DMS153 treated with DMSO at 0.1 percent for 48 hours (cell line): Measurements from ENCODE around the gene CRYL1.
A peak's percentile ranks its signal among the peaks of the same experiment; 100 is the strongest.
"Not testable (repeated sequence)": the region's sequence is repeated elsewhere in the genome, so short reads cannot be mapped to it uniquely, and the experiment has no call there.

Experiments used
- DNase-seq: peaks from one replicate; lab custom pipeline; 2025; ENCODE audit not compliant: unreplicated experiment; lab: John Stamatoyannopoulos, UW

Gene CRYL1

DNA sequence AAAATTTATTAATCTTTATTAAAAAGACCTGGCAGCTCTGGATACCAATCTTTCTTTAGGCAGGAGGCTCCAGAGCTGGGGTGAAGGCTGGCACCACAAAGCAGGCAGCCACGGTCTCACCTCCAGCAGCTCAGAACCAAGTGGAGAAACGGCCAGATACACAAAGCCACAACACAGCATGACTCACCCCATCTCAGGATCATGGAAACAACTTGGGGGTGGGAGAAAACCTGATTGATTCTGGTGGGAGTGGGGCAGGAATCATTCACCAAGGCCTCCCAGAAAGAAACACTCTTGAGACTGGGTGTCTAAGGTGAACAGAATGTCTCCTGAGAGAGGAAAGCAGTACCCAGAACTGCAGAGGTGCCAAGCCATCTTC, 64.2 kb downstream of the CRYL1 start:
- no peak for DNase-seq

GRCh38 chr13:20460761-20461160, 64.9 kb downstream of the CRYL1 start:
- no peak for DNase-seq

DNA sequence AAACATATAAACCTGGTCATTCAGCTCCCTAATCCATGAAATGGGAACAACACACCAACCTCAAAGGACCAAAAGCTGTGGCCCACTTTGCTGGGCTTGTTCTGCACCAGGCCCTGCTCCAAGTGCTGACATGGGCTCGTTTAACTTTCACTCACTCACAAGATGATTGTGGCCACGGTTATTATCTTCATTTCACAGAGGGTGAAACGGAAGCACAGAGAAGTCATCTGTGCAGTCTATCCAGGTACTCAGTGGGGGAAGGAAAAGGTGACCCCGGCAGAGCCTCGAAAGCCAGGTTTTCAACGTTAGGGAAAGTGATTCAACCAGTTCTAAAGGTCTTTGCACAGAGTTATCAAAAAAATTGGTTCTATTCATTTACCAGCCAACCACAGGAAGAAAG, 68.0 kb downstream of the CRYL1 start:
- no peak for DNase-seq

DNA sequence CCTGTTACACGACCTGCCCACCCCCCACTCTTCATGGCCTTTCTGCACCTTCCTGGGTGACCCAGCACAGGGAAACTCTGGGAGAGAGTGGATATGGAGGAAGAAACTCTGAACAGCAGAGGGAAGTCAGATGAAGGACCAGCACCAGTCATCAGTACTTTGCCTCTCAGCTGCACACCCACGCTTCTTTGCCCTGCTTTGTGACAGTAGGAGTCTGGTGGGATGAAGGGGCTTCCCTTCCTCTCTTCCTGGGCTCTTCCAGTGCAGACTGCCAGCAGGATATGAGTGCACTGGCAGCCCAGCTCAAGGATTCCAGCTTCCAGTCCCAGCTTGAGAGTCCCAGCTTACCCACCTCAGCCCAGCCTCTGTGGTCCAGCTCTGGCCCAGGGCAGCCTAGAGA, 68.9 kb downstream of the CRYL1 start:
- no peak for DNase-seq

DNA sequence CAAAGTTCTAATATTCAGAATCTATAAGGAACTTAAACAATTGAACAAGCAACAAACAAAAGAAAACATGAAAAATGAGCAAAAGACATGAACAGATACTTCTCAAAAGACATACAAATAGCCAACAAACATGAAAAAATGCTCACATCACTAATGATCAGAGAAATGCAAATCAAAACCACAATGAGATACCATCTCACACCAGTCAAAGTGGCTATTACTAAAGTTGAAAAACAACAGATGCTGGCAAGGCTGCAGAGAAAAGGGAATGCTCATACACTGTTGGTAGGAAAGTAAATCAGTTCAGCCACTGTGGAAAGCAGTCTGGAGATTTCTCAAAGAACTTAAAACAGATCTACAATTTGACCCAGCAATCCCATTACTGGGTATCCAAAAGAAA, 74.3 kb downstream of the CRYL1 start:
- no peak for DNase-seq

- no peak for DNase-seq
Measured at GRCh38 chr13:20448470-20448869, 77.2 kb downstream of the CRYL1 start.

GRCh38 chr13:20446900-20447299, 78.8 kb downstream of the CRYL1 start:
- no peak for DNase-seq

GRCh38 chr13:20446405-20446804, 79.3 kb downstream of the CRYL1 start:
- no peak for DNase-seq

DNA sequence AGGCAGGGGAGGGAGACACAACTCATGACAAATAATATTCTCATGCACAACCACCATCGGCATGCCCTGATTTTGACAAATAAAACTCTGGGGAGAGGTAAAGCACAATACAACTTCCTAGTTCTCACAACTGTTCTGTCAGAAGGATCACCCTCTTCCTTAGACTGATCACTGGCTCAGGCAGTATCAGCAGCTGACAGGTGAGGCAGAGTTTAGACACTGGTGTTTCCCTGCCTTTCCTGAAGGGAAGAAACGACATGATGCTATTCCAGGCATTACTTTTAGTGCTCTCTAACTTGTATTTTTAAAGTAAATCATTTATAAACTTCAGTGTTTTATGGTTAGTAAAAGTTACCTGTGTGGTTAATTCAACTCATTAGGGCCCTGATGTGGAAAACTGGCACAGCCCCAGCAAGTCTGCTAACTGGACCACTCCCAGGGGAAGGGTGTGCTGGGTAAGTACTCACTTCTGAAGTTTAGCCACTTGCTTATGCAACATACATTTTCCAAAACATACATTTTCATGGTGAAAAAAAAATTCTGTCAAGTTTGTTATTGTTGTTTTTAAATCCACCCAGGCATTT, 82.8 kb downstream of the CRYL1 start:
- DNase-seq = no peak

- no peak for DNase-seq
Measured at GRCh38 chr13:20442375-20442774, 83.3 kb downstream of the CRYL1 start.

DNA sequence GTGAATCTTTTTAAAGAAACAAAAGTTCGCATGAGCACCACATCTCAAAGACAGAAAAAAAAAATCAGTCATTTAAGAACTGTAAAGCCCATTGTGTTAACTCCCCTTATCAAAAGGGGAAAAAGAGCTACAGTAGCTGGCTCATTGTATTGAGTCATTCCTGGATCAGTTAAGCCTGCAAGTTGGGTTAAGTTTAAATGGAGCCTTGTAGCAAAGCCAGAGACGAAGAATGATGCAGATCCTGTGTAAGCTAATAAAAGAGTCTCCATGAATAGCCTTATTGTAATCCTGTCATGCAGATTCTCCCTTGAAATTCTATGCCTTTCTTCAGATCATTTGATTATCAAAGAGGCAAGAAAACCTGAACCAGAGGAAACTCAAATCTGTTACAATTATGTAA, 83.8 kb downstream of the CRYL1 start:
- no peak for DNase-seq

GRCh38 chr13:20441056-20441455, 84.6 kb downstream of the CRYL1 start:
- DNase-seq = no peak

- DNase-seq = no peak
Measured at GRCh38 chr13:20439261-20439660, 86.4 kb downstream of the CRYL1 start.

GRCh38 chr13:20438801-20439200, 86.9 kb downstream of the CRYL1 start:
- no peak for DNase-seq

- no peak for DNase-seq
Measured at GRCh38 chr13:20436505-20436904, 89.2 kb downstream of the CRYL1 start.

DNA sequence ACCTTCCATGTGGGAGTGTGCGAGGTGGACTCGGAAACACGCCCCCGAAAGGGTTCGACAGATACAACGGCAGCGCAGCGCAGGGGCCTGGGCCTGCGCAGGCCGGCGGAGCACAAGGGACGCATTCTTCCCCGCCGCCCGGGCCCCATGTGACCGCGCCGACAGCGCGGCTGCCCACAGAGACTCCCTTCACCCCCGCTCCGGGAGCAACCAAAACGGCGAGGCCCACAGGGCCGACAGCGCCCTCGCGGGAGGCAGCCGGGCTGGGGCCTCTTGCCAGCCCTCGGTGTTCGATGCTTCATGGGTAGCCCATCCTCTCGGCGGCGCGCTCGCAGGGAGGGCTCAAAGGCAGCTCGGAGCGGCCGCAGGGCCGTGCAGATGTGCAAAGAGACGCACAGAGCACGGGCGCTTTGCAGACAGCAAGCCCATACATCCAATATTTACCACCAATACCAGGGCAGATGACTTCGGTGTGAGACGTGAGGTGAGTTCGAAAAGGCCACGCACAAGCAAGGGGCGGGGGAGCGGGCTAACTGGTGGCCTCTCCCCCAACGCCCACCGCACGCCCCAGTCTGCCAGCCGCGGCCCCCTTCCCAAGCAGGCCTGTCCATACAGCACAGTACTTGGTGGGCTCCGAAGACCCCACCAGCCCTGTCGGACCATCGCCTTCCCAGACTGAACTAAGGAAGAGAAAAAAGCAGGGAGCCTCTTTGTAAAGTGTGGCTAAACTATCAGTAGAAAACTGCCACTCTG, 89.9 kb downstream of the CRYL1 start:
- DNase-seq = no peak

DNA sequence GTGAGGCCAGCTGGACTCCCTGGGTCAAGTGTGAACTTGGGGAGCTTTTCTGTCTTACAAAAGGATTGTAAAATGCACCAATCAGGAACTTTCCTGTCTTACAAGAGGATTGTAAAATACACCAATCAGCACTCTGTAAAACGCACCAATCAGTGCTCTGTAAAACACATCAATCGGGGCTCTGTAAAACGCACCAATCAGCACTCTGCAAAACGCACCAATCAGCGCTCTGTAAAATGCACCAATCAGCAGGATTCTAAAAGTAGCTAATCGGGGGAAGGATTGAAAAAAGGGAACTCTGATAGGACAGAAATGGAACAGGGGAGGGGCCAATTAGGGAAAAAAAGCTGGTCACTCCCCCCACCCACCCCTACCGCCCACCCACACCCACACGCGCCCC, 91.4 kb downstream of the CRYL1 start:
- DNase-seq = not testable (repeated sequence)

DNA sequence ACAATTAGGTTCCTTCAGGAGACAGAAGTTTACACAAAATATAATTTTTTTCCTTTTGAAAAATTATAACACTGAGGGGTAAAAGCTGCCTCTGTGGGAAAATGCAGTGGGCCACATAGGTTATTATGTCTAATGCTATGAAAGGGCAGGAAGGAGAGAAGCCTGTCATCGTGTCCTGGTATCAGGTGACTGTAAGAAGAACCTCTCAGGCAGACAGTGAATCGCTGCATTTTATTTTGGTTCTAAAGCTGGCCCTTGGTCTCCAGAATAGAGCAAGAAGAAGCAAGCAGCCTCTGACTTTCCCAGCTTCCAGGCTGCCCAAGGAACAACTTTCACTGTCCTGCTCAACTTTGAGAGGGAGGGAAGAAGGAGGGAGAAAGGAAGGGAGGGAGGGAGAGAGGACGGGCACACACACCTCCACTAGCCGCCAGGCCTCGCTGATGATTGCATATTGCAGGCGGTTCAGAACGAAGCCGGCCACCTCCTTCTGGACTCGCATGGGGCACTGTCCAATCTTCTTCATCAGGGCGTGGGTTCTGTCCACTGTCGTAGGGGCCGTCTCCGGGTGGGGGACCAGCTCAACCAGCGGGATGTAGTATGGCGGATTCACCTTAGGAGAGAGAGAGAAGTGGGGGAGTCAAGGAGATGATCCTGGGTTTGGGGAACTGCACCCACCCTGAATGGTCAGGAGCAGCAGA, 93.8 kb downstream of the CRYL1 start:
- DNase-seq = peak; percentile 10

DNA sequence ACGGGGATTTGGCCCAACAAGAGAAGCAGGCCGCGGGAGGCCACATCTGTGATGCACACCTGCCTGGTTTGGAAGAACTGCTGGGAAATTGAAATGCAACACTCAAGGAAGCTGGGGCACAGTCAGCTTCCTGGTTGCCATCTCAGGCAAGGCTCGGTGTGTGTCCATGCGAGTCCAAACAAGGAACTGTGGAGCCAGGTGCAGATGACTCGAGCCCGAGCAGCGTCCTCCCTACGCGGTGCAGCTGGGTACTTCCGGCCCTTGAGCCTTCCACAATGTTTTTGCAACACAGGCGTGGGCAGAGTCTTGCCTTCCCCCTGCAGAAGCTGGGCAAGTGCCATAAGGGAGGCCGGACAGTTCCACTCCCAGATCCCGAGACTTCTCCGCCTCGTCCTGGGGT, 94.6 kb downstream of the CRYL1 start:
- peak; percentile 48 for DNase-seq

DNA sequence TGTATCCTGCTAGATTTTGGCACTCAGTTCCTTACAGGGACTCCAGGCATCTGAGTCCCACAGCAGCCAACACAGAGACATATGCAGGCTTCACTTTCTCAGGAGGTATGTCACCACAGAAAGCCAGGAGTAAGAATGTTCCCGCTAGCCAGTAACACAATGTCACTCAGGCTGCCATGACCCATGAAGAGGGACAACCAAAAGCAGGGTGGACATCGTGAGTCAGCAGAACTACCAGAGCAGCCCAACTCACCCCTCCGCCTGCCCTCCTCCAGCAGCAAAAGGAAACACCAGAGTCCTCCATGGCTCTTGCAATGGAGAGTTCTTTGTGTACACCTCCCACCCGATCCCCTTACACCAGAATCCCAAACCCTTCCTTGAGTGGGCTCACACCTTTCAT, 95.4 kb downstream of the CRYL1 start:
- DNase-seq = no peak

DNA sequence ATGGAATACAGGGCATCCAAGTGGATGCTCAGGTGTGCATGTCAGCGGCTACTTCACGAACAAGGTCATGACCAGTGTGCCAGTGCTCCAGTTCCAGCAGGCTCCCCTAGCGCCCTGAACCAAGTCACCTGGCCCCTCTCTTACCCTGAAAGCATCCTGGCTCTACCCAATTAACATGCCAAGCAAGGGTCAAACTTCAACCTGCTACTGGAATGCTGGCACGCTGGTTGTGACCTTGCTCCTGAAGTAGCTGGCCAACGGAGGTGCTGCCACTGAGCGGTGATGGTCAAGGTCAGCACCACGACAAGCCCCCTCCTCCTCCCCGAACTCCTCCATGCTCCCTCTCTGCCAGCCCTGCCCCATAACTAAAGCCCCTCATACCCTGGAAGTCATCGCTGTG, 96.0 kb downstream of the CRYL1 start:
- no peak for DNase-seq
